Erythroblast (primary cell): ENCODE data around the gene BLACAT1.
"Not testable (repeated sequence)": the region's sequence is repeated elsewhere in the genome, so short reads cannot be mapped to it uniquely, and the experiment has no call there.

Source experiments
- DNase-seq, 2 experiments: peaks; one replicate each; lab custom pipeline; 2025; lab: John Stamatoyannopoulos, UW
- GATA1 ChIP-seq: IDR thresholded peaks from 2 replicates; pipeline ENCODE4 v1.6.1; 2011; ENCODE audit warnings: low read depth, mild to moderate bottlenecking, control low read depth, low read length, moderate library complexity
- POLR2A ChIP-seq: IDR thresholded peaks from 2 replicates; pipeline ENCODE4 v1.6.1; 2011; ENCODE audit warnings: mild to moderate bottlenecking, low read length

Gene BLACAT1

DNA sequence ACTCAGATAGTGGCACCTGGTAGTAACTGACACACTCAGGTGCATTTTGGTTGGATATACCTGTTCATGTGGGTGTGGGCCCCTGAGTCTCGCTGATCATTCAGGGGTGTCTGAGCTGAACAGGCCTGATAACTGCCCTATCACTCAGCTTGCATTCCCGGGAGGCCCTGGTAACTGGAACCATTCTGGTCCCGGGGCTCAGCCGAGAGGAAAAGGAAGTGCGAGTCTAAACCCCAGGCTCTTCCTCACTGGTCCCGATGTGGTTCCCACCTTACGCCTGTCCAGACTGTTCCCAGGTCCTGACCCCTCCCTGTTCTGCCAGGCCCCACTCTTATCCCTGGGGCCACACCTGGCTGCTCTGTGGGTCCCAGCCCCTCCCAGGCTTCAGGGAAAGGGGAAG is 36.9 kb upstream of the BLACAT1 start:
- DNase-seq: no peak
- TF ChIP-seq POLR2A: no peak
- no peak for TF ChIP-seq GATA1

DNA sequence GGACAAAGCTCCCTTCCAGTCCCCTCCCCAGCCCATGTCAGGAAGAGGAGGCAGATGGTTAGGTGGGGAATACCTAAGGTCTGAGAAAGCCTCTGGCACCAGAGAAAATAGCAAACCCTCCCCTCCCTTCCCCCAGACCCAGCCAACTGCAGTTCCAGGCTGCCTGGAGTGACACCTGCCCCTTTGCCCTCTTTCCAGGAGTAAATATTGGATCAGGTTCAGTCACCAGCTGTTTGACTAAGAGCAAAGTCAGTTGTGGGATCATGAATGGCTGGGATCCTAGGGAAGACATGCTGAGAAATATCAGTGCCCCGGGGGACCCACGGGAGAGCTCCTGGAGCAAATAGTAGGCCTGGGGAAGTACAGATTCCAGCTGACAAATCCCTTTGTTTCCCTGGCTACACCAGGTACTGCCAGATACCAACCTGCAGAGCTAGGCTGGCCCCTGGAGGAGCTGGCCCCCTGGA is 36.4 kb upstream of the BLACAT1 start:
- no peak for DNase-seq
- TF ChIP-seq GATA1 (no peak), POLR2A (no peak)

DNA sequence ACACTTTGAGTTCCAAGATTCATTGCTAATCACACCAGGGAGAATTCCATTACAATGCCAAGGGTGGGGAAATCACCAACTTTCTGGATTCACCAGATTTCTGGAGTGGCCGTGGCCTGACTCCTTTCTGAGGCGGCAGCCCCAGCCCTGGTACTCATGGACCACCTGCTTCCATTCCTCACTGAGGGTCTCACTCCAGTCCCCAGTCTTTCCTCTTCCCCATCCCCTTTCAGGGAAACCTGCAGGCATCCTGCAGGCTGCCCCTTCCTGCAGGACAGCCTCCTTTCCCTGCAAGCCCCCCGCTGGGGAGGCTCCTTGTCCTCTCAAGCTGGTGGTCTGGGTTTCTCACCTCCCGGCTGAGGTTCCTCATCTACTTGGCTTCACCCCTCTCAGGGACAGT is 35.9 kb upstream of the BLACAT1 start:
- DNase-seq: no peak
- TF ChIP-seq GATA1: no peak
- no peak for TF ChIP-seq POLR2A

DNA sequence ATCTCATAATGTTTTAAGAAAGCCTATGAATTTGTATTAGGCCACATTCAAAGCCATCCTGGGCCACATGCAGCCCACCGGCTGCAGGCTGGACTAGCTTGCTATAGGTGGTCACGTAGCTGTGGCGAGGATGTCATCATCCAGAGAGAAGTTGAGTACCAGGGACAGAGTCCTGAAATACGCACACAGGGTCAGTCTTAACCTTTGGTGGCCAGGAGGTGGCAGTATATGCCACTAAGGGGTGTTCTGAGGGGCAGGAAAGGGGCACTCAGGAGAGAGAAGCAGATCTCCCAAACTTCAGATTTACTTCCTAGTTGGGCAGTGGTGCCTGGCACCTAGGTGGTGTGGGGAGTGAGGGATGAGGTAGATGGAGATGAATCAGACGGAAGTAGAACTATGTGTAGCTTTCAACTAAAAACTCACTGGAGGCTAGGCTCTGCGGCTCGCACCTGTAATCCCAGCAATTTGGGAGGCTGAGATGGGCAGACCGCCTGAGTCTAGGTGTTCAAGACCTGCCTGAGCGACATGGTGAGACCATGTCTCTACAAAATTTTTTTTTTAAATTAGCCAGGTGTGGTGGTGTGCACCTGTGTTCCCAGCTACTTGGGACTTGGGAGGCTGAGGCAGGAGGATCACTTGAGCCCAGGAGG is 32.4 kb upstream of the BLACAT1 start:
- DNase-seq: peak; percentile 32 to 57
- TF ChIP-seq POLR2A (no peak), GATA1 (no peak)

DNA sequence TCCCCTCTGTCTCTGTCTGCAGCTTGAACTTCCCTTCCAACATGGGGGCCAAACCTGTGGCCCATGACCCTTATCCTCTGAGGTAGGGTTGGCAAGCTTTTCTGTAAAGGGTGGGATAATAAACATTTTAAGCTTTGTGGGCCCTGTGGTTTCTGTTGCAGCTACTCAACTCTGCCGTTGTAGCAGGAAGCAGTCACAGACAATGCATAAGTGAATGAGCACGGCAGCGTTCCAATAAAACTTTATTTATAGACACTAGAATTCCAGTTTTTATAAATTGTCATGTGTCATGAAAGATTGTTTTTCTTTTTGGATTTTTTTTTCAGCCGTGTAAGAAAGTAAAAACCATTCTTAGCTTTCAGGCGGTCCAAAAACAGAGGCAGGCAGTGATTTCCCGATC is 30.4 kb upstream of the BLACAT1 start:
- DNase-seq: no peak
- TF ChIP-seq POLR2A: no peak

DNA sequence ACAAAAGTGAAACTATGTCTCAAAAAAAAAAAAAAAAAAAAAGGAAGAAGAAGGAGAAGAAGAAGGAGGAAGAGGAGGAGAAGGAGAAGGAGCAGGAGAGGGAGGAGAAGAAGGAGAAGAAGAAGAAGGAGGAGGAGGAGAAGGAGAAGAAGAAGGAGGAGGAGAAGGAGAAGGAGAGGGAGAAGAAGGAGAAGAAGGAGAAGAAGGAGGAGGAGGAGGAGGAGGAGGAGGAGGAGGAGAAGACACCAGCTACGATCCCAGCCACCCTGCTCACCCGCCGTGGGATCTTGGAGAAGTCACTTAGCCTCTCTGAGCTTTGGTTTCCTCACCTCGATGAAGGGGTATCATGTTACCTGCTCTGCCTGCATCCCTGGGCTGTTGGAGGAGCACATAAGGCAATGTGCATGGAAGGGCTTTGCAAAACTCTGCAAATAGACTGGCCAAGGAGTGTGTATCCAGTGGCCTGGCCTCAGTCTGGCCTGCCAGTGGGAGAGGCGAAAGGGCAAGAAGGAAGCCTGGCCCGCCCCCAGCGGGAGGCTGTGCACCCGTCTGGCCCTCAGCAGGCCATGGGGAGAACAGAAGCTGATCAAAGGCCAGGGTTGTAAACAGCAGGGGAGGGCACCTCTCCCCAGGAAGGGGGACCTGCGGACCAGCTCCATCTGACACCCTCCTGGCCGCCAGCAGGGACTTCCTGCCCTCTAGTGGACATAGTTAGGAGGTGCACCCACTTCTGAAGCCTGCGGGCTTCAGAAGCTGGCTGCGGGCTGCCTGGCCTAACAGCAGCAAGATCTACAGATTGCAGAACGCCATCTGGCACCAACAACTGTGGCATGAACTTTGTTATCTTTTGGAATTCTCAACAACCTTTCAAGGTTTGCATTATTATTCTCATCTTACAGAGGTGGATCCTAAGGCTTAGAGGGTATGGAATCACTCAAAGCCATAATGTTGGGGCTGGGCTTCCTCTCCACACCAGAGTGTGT is 29.4 kb upstream of the BLACAT1 start:
- peak; percentile 64 to 72 for DNase-seq
- TF ChIP-seq POLR2A (no peak), GATA1 (no peak)

DNA sequence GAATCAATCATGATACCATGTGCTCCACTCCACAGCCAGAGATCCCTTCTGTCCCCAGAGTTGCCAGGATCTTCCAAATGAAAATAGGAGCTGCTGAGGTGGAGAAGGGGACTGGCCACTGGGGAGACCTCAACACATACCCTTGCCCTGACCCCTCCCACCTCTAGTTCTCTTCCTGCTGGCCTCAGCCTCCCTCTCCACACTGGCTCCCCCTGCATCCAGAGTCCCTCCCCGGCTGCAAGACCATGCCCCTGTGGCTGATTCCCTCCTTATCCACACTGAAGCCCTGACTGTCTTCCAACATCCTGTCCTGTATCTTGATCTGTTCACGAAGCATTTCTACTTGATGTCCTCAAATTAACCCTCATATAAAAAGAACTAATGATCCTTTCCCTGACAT is 27.5 kb upstream of the BLACAT1 start:
- DNase-seq: no peak
- TF ChIP-seq GATA1 (no peak), POLR2A (no peak)

DNA sequence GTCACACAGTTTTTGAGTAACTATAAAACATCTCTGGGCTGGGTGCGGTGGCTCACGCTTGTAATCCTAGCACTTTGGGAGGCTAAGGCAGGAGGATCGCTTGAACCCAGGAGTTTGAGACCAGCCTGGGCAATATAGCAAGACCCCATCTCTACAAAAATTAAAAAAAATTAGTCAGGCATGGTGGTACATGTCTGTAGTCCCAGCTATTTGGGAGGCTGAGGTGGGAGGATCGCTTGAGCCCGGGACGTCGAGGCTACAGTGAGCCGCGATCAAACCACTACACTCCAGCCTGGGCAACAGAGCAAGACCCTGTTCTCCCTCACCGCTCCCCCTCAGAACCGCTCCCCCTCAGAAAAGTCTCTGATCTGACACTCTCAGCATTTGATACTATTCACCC is 26.7 kb upstream of the BLACAT1 start:
- not testable (repeated sequence) for DNase-seq

DNA sequence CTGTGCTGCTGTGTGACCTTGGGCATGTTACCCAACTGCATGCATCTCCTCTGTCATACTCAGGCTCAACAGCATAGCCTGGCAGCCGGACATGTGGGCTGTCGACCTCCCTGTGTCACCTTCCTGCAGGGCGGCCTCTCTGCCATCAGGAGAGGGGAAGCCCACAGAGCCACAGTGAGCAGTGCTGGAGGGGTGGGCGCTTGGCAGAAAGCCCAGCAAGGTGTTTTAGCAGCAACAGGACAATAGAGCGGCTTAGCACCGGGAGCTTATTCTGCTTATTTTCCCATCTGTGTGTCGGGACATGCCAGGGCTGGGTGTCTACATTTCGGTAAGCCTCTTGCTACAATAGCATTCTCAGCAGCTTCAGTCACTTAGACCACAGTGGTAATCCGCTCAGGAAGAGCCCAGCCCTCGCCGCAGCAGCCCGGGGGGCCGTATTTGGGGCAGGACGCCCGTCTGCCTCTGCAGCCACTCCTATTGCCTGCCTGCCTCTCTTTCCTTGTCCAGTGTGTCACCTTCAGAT is 25.8 kb upstream of the BLACAT1 start:
- no peak for TF ChIP-seq GATA1
- TF ChIP-seq POLR2A: no peak
- DNase-seq: no peak

DNA sequence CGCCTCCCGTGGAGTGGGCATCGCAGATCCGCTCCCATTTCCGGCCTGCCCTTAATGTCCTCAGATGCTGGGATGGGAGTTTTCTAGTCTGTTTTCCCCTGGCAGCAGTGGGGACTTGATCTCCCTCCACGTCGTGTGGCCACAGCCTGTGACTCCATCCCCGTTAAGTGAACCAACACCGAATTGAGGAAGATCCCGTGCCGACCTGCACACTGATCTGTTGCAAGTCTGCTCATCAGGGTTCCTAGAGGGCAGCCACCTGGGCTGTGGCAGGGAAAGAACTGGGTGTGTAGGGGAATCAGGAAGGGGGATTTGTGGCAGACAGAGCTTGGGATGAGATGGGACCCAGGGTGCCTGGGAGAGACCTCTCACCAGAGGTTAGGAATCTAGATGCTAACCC is 25.4 kb upstream of the BLACAT1 start:
- DNase-seq: no peak
- no peak for TF ChIP-seq POLR2A
- no peak for TF ChIP-seq GATA1

DNA sequence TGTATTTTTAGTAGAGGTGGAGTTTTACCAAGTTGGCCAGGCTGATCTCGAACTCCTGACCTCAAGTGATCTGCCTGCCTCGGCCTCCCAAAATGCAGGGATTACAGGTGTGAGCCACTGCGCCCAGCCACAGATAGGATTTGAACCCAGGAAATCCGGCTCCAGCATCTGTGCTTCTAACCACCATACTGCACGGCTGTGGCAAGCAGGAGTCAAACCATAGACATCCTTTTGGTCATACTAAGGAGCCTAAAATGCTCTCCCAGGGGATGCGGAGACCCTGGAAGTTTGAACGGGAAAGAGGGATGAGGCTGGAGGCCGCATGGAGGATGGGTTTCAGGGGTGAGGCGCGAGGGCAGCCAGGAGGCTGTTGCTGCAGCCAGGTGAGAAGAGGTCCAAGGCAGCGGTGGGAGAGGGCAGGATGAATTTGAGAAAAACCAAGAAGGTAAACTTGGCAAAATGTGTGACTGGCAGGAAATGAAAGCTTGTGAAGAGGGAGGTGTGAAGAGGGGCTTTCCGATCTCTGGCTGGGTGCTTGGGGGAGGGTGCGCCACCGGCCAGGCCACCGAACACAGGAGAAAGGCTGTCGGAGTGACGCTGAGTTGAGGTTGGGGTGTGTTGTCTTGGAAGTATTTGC is 24.6 kb upstream of the BLACAT1 start:
- DNase-seq: no peak
- no peak for TF ChIP-seq GATA1
- TF ChIP-seq POLR2A: no peak

DNA sequence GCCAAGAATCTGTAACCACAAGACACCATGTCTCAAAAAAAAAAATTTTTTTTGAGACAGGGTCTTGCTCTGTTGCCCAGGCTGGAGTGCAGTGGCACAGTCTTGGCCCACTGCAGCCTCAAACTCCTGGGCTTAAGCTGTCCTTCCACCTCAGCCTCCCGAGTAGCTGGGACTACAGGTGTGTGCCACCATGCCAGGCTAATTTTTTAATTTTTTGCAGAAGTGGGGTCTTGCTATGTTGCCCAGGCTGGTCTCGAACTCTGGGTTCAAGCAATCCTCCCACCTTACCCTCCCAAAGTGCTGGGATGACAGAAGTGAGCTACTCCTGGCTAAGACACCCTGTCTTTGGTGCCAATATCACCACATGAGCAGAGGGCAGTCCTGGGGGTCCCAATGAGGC is 23.1 kb upstream of the BLACAT1 start:
- not testable (repeated sequence) for DNase-seq

DNA sequence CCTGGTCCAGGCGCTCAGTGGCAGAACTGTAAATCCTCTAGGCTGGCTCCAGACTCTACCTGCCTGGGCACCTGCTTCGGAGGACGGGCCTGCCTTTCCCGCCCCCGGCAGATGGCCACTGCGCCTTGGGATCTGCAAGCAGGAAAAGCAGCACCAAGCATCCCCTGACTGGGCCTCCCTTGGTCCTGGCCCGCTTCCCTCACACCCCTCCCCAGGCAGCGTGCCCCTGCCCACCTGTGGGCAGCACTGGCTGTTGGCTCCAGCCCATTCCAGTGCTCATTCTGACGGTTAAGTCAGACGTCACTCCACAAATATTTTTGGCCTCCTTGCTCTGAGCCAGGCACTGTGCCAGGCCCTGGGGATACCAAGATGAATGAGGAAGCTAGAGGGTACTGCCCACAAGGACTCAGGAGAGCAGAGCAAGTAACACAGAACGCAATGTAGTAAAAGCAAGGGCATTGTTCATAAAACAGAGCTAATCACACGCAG is 22.0 kb upstream of the BLACAT1 start:
- DNase-seq: no peak
- TF ChIP-seq POLR2A (no peak), GATA1 (no peak)
